HCT116 (cell line): Measurements from ENCODE around the gene NDE1. TPM values are rescaled to one million over a fixed set of nuclear protein-coding genes. Genes with fewer than 3 reads are reported as not detected.

ENCODE experiments used
- ATAC-seq: fragments of 200-7000 bp; cut with Tn5 transposase; 2 replicates; pipeline ENCODE4 v1.9.1; 2020; ENCODE audit warnings: mild to moderate bottlenecking, moderate library complexity
- BruUV-seq: library from RNA; stranded (reverse); fragments of 400-500 nt; replicated peaks from 2 replicates; lab custom pipeline; 2021; lab: Mats Ljungman, UMichigan
- CTCF ChIA-PET: fragments of 300-600 bp; sonication (Branson Sonifier 250); formaldehyde crosslinking; loops from one replicate; lab custom pipeline; 2021; ENCODE audit warnings: antibody characterized with exemption; lab: Charles Lee
- POLR2A ChIA-PET: fragments of 300-600, 350-600 bp; sonication (Branson Sonifier 250); formaldehyde crosslinking; loops from one replicate; lab custom pipeline; 2021; ENCODE audit warnings: antibody characterized with exemption; lab: Charles Lee
- RAD21 ChIA-PET, 2 experiments: fragments of 300-600 bp; sonication (Branson Sonifier 250); formaldehyde crosslinking; loops; one replicate each; lab custom pipeline; 2023; ENCODE audit warnings: low total read pairs in 2 of 2; ENCODE audit not compliant: uncharacterized antibody in 2 of 2, unreplicated experiment in 2 of 2, low non-redundant PET in 1 of 2; lab: Charles Lee
- DNase-seq: peaks from one replicate; pipeline ENCODE4 v3.0.0-alpha.2; 2010; ENCODE audit warnings: low read depth, low spot score
- H2AFZ ChIP-seq: fragments of 200-600 bp; shearing (Covaris generic), sonication (generic); 2 replicates; pipeline ENCODE4 v1.6.1; 2017; ENCODE audit warnings: low read depth, mixed run types, mixed read lengths, antibody characterized with exemption, low read length; ENCODE audit not compliant: poor library complexity, severe bottlenecking
- H3K27ac ChIP-seq: 2 replicates; pipeline ENCODE4 v1.5.1; 2012; ENCODE audit warnings: low read depth, low read length
- H3K27me3 ChIP-seq: fragments of 200-600 bp; sonication (generic); 2 replicates; pipeline ENCODE4 v1.6.1; 2016; ENCODE audit warnings: mixed run types, low read length, mixed read lengths; ENCODE audit not compliant: insufficient read depth
- H3K36me3 ChIP-seq, 2 experiments: fragments of 200-500 bp in 1 of 2; fragments of 200-600 bp in 1 of 2; sonication (Bioruptor generic) in 1 of 2; sonication (generic) in 1 of 2; 2 replicates each; pipeline versions ENCODE4 v1.5.1 to v1.6.1; 2014 to 2016; ENCODE audit warnings: low read length in 2 of 2, inconsistent platforms in 1 of 2, mixed read lengths in 1 of 2, mixed run types in 1 of 2; ENCODE audit not compliant: insufficient read depth in 2 of 2, control insufficient read depth in 1 of 2
- H3K4me1 ChIP-seq, 2 experiments: fragments of 200-600 bp in 1 of 2; sonication (generic) in 1 of 2; 2 replicates each; pipeline versions ENCODE4 v1.5.1 to v1.6.1; 2012 to 2017; ENCODE audit warnings: low read length in 2 of 2, inconsistent platforms in 1 of 2, mild to moderate bottlenecking in 1 of 2, mixed read lengths in 1 of 2, mixed run types in 1 of 2, moderate library complexity in 1 of 2; ENCODE audit not compliant: insufficient read depth in 2 of 2, control insufficient read depth in 1 of 2
- H3K4me2 ChIP-seq: fragments of 200-600 bp; sonication (generic); 2 replicates; pipeline ENCODE4 v1.6.1; 2017; ENCODE audit warnings: mixed run types, low read length, mixed read lengths
- H3K4me3 ChIP-seq, 2 experiments: fragments of 200-600 bp in 1 of 2; sonication (generic) in 1 of 2; replicated peaks in 1 of 2; 2 replicates each; pipeline ENCODE4 v1.5.1; 2011 to 2016; ENCODE audit warnings: low read length in 2 of 2, control low read depth in 1 of 2, low read depth in 1 of 2, mild to moderate bottlenecking in 1 of 2, mixed read lengths in 1 of 2, mixed run types in 1 of 2
- H3K79me2 ChIP-seq: fragments of 200-600 bp; sonication (generic); 2 replicates; pipeline ENCODE4 v1.6.1; 2017; ENCODE audit warnings: mild to moderate bottlenecking, mixed run types, low read length, moderate library complexity, mixed read lengths; ENCODE audit not compliant: insufficient read depth
- H3K9ac ChIP-seq: fragments of 200-600 bp; sonication (generic); 2 replicates; pipeline ENCODE4 v1.6.1; 2016; ENCODE audit warnings: low read length, mixed read lengths
- H3K9me2 ChIP-seq: fragments of 200-600 bp; sonication (generic), shearing (Covaris generic); 2 replicates; pipeline ENCODE4 v1.6.1; 2017; ENCODE audit warnings: mixed run types, mild to moderate bottlenecking, moderate library complexity; ENCODE audit not compliant: insufficient read depth
- H3K9me3 ChIP-seq, 2 experiments: fragments of 200-500 bp in 1 of 2; fragments of 200-600 bp in 1 of 2; sonication (Bioruptor generic) in 1 of 2; sonication (generic) in 1 of 2; 2 replicates each; pipeline ENCODE4 v1.6.1; 2014 to 2017; ENCODE audit warnings: low read length in 2 of 2, mixed read lengths in 2 of 2, inconsistent platforms in 1 of 2, low read depth in 1 of 2, mild to moderate bottlenecking in 1 of 2, mixed run types in 1 of 2, moderate library complexity in 1 of 2; ENCODE audit not compliant: control insufficient read depth in 1 of 2, insufficient read depth in 1 of 2
- H4K20me1 ChIP-seq: fragments of 200-600 bp; sonication (generic), shearing (Covaris generic); 2 replicates; pipeline ENCODE4 v1.6.1; 2017; ENCODE audit warnings: mixed run types, mild to moderate bottlenecking, moderate library complexity; ENCODE audit not compliant: insufficient read depth
- ATF3 ChIP-seq: IDR thresholded peaks from 2 replicates; pipeline ENCODE4 v1.6.1; 2012
- CBX3 ChIP-seq: IDR thresholded peaks from 2 replicates; pipeline ENCODE4 v1.6.1; 2012; ENCODE audit warnings: low read depth
- CEBPB ChIP-seq: IDR thresholded peaks from 2 replicates; pipeline ENCODE4 v1.6.1; 2012; ENCODE audit warnings: low read depth
- ELF1 ChIP-seq: IDR thresholded peaks from 2 replicates; pipeline ENCODE4 v1.6.1; 2012; ENCODE audit warnings: low read depth, borderline replicate concordance
- EZH2 ChIP-seq: fragments of 200-600 bp; sonication (generic); IDR thresholded peaks from 2 replicates; pipeline ENCODE4 v1.6.1; 2017; ENCODE audit warnings: antibody characterized with exemption, mixed run types
- EZH2phosphoT487 ChIP-seq: fragments of 200-600 bp; IDR thresholded peaks from 2 replicates; pipeline ENCODE4 v1.6.1; 2018; ENCODE audit warnings: antibody characterized with exemption, borderline replicate concordance
- FOSL1 ChIP-seq: IDR thresholded peaks from 2 replicates; pipeline ENCODE4 v1.6.1; 2012; ENCODE audit warnings: low read depth
- MAX ChIP-seq: IDR thresholded peaks from 2 replicates; pipeline ENCODE4 v1.6.1; 2012
- POLR2A ChIP-seq: IDR thresholded peaks from 2 replicates; pipeline ENCODE4 v1.7.0; 2011; ENCODE audit warnings: borderline replicate concordance; ENCODE audit not compliant: insufficient read depth, insufficient read length; ENCODE audit errors: extremely low read depth
- POLR2AphosphoS5 ChIP-seq: IDR thresholded peaks from 2 replicates; pipeline ENCODE4 v1.6.1; 2011; ENCODE audit warnings: mild to moderate bottlenecking, low read depth, low read length, moderate library complexity
- RAD21 ChIP-seq: IDR thresholded peaks from 2 replicates; pipeline ENCODE4 v1.6.1; 2012; ENCODE audit warnings: low read depth, mild to moderate bottlenecking
- REST ChIP-seq: IDR thresholded peaks from 2 replicates; pipeline ENCODE4 v1.6.1; 2012; ENCODE audit warnings: low read depth
- SIN3A ChIP-seq: IDR thresholded peaks from 2 replicates; pipeline ENCODE4 v1.6.1; 2012; ENCODE audit warnings: low read depth
- YY1 ChIP-seq: IDR thresholded peaks from 2 replicates; pipeline ENCODE4 v1.6.1; 2011; ENCODE audit warnings: low read length, low read depth, moderate library complexity, mild to moderate bottlenecking; ENCODE audit not compliant: insufficient replicate concordance; ENCODE audit errors: extremely low read depth
- ZFX ChIP-seq: fragments of 450-650 bp; IDR thresholded peaks from 2 replicates; pipeline ENCODE4 v1.6.1; 2017
- ZNF274 ChIP-seq: fragments of 200-500 bp; sonication (Bioruptor generic); IDR thresholded peaks from 2 replicates; pipeline ENCODE4 v1.6.1; 2014; ENCODE audit warnings: mild to moderate bottlenecking, low read depth, low read length, inconsistent platforms
- intact Hi-C: fragments of 100-400 bp; cut with micrococcal nuclease; formaldehyde crosslinking; loops from 2 replicates; pipeline ENCODE4 v1.10.0; 2022
- total RNA-seq: library from RNA; stranded (reverse); gene quantifications from one replicate; pipeline ENCODE4 v1.2.1, GENCODE V29; 2021; ENCODE audit not compliant: unreplicated experiment
- TF ChIP-seq, protein P1 (sequence below): IDR thresholded peaks from 2 replicates; pipeline ENCODE4 v1.6.1; 2011; ENCODE audit warnings: mild to moderate bottlenecking, low read length, moderate library complexity; ENCODE audit not compliant: insufficient replicate concordance; ENCODE audit errors: extremely low read depth

Gene NDE1
- total RNA-seq, 1 experiment from 2014 or later = 103 TPM

GRCh38 chr16:15652293-15653001, 2.4 kb downstream of the NDE1 start:
- Histone ChIP-seq H3K4me2 (no peak overlapping the region), H3K9me2 (no peaks in the 10 kb centered on the region), H3K4me3 (no peak overlapping the region), H3K36me3 (peaks cover 10 to 16% of the 10 kb centered on the region in 2 experiments; a peak in 1 of 4 replicates), H3K79me2 (peaks cover 68% of the 10 kb centered on the region), H3K9ac (no peak overlapping the region), H2AFZ (no peak overlapping the region), H3K27ac (no peak overlapping the region), H3K27me3 (no peaks in the 10 kb centered on the region), H3K4me1 (peaks cover 10 to 16% of the 10 kb centered on the region in 2 experiments; a peak in 3 of 4 replicates), H3K9me3 (no peaks in the 10 kb centered on the region)
- DNase-seq = no peak
- ChIA-PET POLR2A (no interaction called here), RAD21 (no interaction called here), CTCF (no interaction called here)
- intact Hi-C loops = no loop called here
- no peak for ATAC-seq
- no TSS peak for BruUV-seq
- TF ChIP-seq EZH2 (no peak), SIN3A (no peak), CBX3 (no peak), REST (no peak), POLR2A (no peak), CEBPB (no peak), POLR2AphosphoS5 (no peak), YY1 (no peak), ZNF274 (no peak), ZFX (no peak), RAD21 (no peak), EZH2phosphoT487 (no peak), ATF3 (no peak), ELF1 (no peak), MAX (no peak), FOSL1 (no peak)
- TF ChIP-seq, protein P1, sequence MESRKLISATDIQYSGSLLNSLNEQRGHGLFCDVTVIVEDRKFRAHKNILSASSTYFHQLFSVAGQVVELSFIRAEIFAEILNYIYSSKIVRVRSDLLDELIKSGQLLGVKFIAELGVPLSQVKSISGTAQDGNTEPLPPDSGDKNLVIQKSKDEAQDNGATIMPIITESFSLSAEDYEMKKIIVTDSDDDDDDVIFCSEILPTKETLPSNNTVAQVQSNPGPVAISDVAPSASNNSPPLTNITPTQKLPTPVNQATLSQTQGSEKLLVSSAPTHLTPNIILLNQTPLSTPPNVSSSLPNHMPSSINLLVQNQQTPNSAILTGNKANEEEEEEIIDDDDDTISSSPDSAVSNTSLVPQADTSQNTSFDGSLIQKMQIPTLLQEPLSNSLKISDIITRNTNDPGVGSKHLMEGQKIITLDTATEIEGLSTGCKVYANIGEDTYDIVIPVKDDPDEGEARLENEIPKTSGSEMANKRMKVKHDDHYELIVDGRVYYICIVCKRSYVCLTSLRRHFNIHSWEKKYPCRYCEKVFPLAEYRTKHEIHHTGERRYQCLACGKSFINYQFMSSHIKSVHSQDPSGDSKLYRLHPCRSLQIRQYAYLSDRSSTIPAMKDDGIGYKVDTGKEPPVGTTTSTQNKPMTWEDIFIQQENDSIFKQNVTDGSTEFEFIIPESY = no peak
- TF ChIP-seq, all 23 proteins: peak for 0
- H4K20me1 ChIP-seq = no peaks in the 10 kb centered on the region
